K562 (cell line): ENCODE data around the gene SYNGR1. TPM values are rescaled to one million over a fixed set of nuclear protein-coding genes. Genes with fewer than 3 reads are reported as not detected.

Experiments used
- ATAC-seq: fragments of 200-7000 bp; cut with Tn5 transposase; 3 replicates; pipeline ENCODE4 v1.9.1; 2020; ENCODE audit warnings: moderate library complexity
- BruUV-seq: library from RNA; stranded (reverse); fragments of 400-500 nt; replicated peaks from 2 replicates; lab custom pipeline; 2021; lab: Mats Ljungman, UMichigan
- CTCF ChIA-PET: fragments of 300-600 bp; formaldehyde crosslinking; extraction: SDS; loops from one replicate; lab custom pipeline; 2021; ENCODE audit warnings: low intra/inter-chr PET ratio; lab: Yijun Ruan, JAX
- POLR2A ChIA-PET: fragments of 300-600, 350-650 bp; sonication (Branson Sonifier 250); formaldehyde crosslinking; extraction: SDS; loops from one replicate; lab custom pipeline; 2021; ENCODE audit warnings: antibody characterized with exemption, inconsistent platforms; lab: Yijun Ruan, JAX
- DNase-seq, 4 experiments: peaks; one replicate each; pipeline versions ENCODE4 v3.0.0 to v3.0.0-alpha.2; 2011 to 2018; ENCODE audit warnings: low spot score in 3 of 4, mixed read lengths in 3 of 4; ENCODE audit errors: extremely low read depth in 1 of 4
- FAIRE-seq: peaks from 2 replicates; lab custom pipeline; 2011; peaks lifted over from hg19 to GRCh38; lab: Jason Lieb, UNC
- H2AFZ ChIP-seq: 2 replicates; pipeline ENCODE4 v1.6.0; 2011; ENCODE audit warnings: low read depth, low read length, control low read depth, inconsistent platforms
- H3K27ac ChIP-seq: fragments of 200-600 bp; 3 replicates; pipeline ENCODE4 v1.8.0; 2011; ENCODE audit warnings: low read depth, mild to moderate bottlenecking, control low read depth, inconsistent platforms, low read length, moderate library complexity, mixed read lengths; ENCODE audit errors: extremely low read depth
- H3K27me3 ChIP-seq, 2 experiments: fragments of 300-600 bp in 1 of 2; 2 replicates in 1 of 2; 3 replicates in 1 of 2; pipeline versions ENCODE4 v1.6.0 to v1.8.0; 2011; ENCODE audit warnings: inconsistent platforms in 2 of 2, low read length in 2 of 2, mild to moderate bottlenecking in 1 of 2, mixed read lengths in 1 of 2, moderate library complexity in 1 of 2; ENCODE audit not compliant: control insufficient read depth in 2 of 2, insufficient read depth in 2 of 2
- H3K36me3 ChIP-seq: fragments of 300-600 bp; 3 replicates; pipeline ENCODE4 v1.8.0; 2011; ENCODE audit warnings: mild to moderate bottlenecking, low read length, inconsistent platforms; ENCODE audit not compliant: control insufficient read depth, insufficient read depth
- H3K4me1 ChIP-seq, 2 experiments: fragments of 200-600 bp in 1 of 2; replicated peaks in 1 of 2; 2 replicates in 1 of 2; 3 replicates in 1 of 2; pipeline versions ENCODE4 v1.5.1 to v1.8.0; 2011; ENCODE audit warnings: inconsistent platforms in 2 of 2, low read length in 2 of 2, mild to moderate bottlenecking in 1 of 2, mixed read lengths in 1 of 2, moderate library complexity in 1 of 2; ENCODE audit not compliant: control insufficient read depth in 2 of 2, insufficient read depth in 2 of 2
- H3K4me2 ChIP-seq: 2 replicates; pipeline ENCODE4 v1.6.1; 2011; ENCODE audit warnings: low read length, control low read depth, inconsistent platforms, mixed read lengths; ENCODE audit not compliant: insufficient read depth
- H3K4me3 ChIP-seq: fragments of 200-600 bp; sonication (generic), shearing (Covaris generic); 2 replicates; pipeline ENCODE4 v1.5.1; 2016; ENCODE audit warnings: control low read depth, inconsistent platforms
- H3K79me2 ChIP-seq: fragments of 200-600 bp; 3 replicates; pipeline ENCODE4 v1.8.0; 2011; ENCODE audit warnings: low read length, inconsistent platforms; ENCODE audit not compliant: control insufficient read depth, insufficient read depth
- H3K9ac ChIP-seq, 2 experiments: 2 replicates each; pipeline versions ENCODE4 v1.6.0 to v1.6.1; 2011; ENCODE audit warnings: low read depth in 2 of 2, low read length in 2 of 2, control low read depth in 1 of 2, inconsistent platforms in 1 of 2, mild to moderate bottlenecking in 1 of 2, mixed read lengths in 1 of 2; ENCODE audit not compliant: insufficient read depth in 1 of 2
- H3K9me1 ChIP-seq: one replicate; pipeline ENCODE4 v1.6.0; 2011; ENCODE audit warnings: inconsistent platforms, mild to moderate bottlenecking, low read length, moderate library complexity; ENCODE audit not compliant: control insufficient read depth, insufficient read depth
- H3K9me3 ChIP-seq: replicated peaks from 2 replicates; pipeline ENCODE4 v1.5.1; 2011; ENCODE audit warnings: low read depth, low read length, inconsistent platforms; ENCODE audit not compliant: control insufficient read depth, insufficient read depth
- H4K20me1 ChIP-seq: replicated peaks from 2 replicates; pipeline ENCODE4 v1.6.1; 2011; ENCODE audit warnings: low read length, inconsistent platforms, mixed read lengths; ENCODE audit not compliant: control insufficient read depth, insufficient read depth
- E2F6 ChIP-seq, 2 experiments: IDR thresholded peaks; 2 replicates each; pipeline ENCODE4 v1.6.1; 2011; ENCODE audit warnings: borderline replicate concordance in 1 of 2, control low read depth in 1 of 2, low read depth in 1 of 2, low read length in 1 of 2, mild to moderate bottlenecking in 1 of 2, mixed read lengths in 1 of 2, moderate library complexity in 1 of 2; ENCODE audit not compliant: insufficient read depth in 1 of 2, insufficient read length in 1 of 2, poor library complexity in 1 of 2, severe bottlenecking in 1 of 2; ENCODE audit errors: extremely low read depth in 1 of 2
- FOXK2 ChIP-seq, 2 experiments: fragments of 450-650 bp; IDR thresholded peaks in 1 of 2; conservative IDR thresholded peaks in 1 of 2; 2 replicates each; pipeline ENCODE4 v1.6.1; 2016; ENCODE audit warnings: low read depth in 2 of 2, mild to moderate bottlenecking in 1 of 2
- HOMEZ ChIP-seq: fragments of 250-450 bp; sonication (Bioruptor Pico); IDR thresholded peaks from 2 replicates; pipeline ENCODE4 v1.4.0; 2020; ENCODE audit warnings: mild to moderate bottlenecking, moderate library complexity
- LARP7 ChIP-seq: fragments of 450-650 bp; IDR thresholded peaks from 2 replicates; pipeline ENCODE4 v1.6.1; 2016
- SUPT5H ChIP-seq: fragments of 450-650 bp; IDR thresholded peaks from 2 replicates; pipeline ENCODE4 v1.6.1; 2016
- ZNF316 ChIP-seq: fragments of 450-650 bp; IDR thresholded peaks from 2 replicates; pipeline ENCODE4 v1.6.1; 2016
- WGBS: fragments of 100-300 bp; shearing (Covaris generic); methylation state at CpG from one replicate; pipeline ENCODE4 v1.1.6; 2016; ENCODE audit warnings: low coverage, mixed read lengths; ENCODE audit not compliant: insufficient coverage; ENCODE audit errors: missing lambda C conversion rate; 5-methylcytosine and 5-hydroxymethylcytosine counted together
- in situ Hi-C: fragments of 300-500 bp; cut with MboI; formaldehyde crosslinking; loops from 4 replicates; pipeline ENCODE4 v1.15.0; 2018; ENCODE audit warnings: inconsistent platforms, mixed read lengths
- intact Hi-C: fragments of 100-400 bp; cut with micrococcal nuclease; formaldehyde crosslinking; loops from 2 replicates; pipeline ENCODE4 v1.14.2; 2022
- polyA plus RNA-seq, 8 experiments: library from polyadenylated mRNA; depleted of rRNA in 4 of 8; stranded (reverse) in 5 of 8; unstranded in 3 of 8; fragments of >200 nt; fragmentation: Nextera tagmentation in 2 of 8; fragmentation: Illumina TruSeq in 1 of 8; extraction: Ambion mirVana in 2 of 8; extraction: Trizol in 1 of 8; gene quantifications; 2 replicates each; pipeline versions ENCODE4 v1.2.1 to v1.2.3, GENCODE V29; 2011 to 2014; ENCODE audit warnings: inconsistent platforms in 1 of 8, missing spikeins in 1 of 8
- total RNA-seq, 7 experiments: library from RNA; depleted of rRNA in 6 of 7; stranded (reverse); fragments of >200 nt in 6 of 7; fragmentation: Illumina TruSeq in 2 of 7; extraction: Trizol in 2 of 7; gene quantifications; 2 replicates each; pipeline versions ENCODE4 v1.2.1 to v1.2.3, GENCODE V29; 2011 to 2021; ENCODE audit warnings: low replicate concordance in 1 of 7

The SYNGR1 gene
- total and polyA plus RNA-seq, 9 of the 15 experiments (the other 6 are each of a cell fraction or from before 2014, with no cell fraction given), result 1.8 to 15.9 (median 5.5) TPM

GRCh38 chr22:39317084-39317774 lies 32.6 kb upstream of the SYNGR1 start (continued):
- no peak for TF ChIP-seq HOMEZ

GRCh38 chr22:39317775-39318506 lies 31.9 kb upstream of the SYNGR1 start:
- in situ Hi-C loops, result no loop called here
- Histone ChIP-seq H3K4me3 (peak overlapping the region; percentile 69), H3K27ac (peak overlapping the region; percentile 86)
- 0 out of 2 replicates have a peak, but pooled peaks have one; percentile 24 for TF ChIP-seq LARP7
- peak; percentile 78 for TF ChIP-seq ZNF316
- TF ChIP-seq FOXK2 (conservative IDR thresholded peaks at IDR 0.05 in 1 of 2, IDR thresholded peaks at IDR 0.05 in 1 of 2; ENCODE audit: low read depth in 2 of 2), result no peak
- TF ChIP-seq E2F6 (IDR thresholded peaks at IDR 0.05; ENCODE audit: borderline replicate concordance in 1 of 2, extremely low read depth in 1 of 2, insufficient read depth in 1 of 2, insufficient read length in 1 of 2, low read depth in 1 of 2, low read length in 1 of 2, poor library complexity in 1 of 2, severe bottlenecking in 1 of 2), result no peak
- TF ChIP-seq SUPT5H, result peak; percentile 19; the same call in 1 of the 2 replicates

More at GRCh38 chr22:39317775-39318506, 31.9 kb upstream of the SYNGR1 start:
- Histone ChIP-seq H4K20me1 (peaks cover 59% of the 10 kb centered on the region), H3K27me3 (no peaks in the 10 kb centered on the region), H3K4me1 (peaks cover 15 to 33% of the 10 kb centered on the region in 2 experiments; a peak in 4 of 5 replicates), H2AFZ (no peak overlapping the region), H3K79me2 (peaks cover 67% of the 10 kb centered on the region), H3K4me2 (peak overlapping the region; percentile 99), H3K36me3 (peaks cover 60% of the 10 kb centered on the region), H3K9me1 (peaks cover 1% of the 10 kb centered on the region), H3K9me3 (no peaks in the 10 kb centered on the region), H3K9ac (peak overlapping the region; percentile 96 to 100)
- ATAC-seq (no peak), DNase-seq (no peak), FAIRE-seq (no peak)
- ChIA-PET POLR2A (interaction anchor here (0.5 to 7.1 kb wide), 55 partner anchors 7 to 726 kb away, joined by 3 to 136 read pairs (median 5); partner anchors contain the start of genes ATF4, RPS19BP1 and SYNGR1), CTCF (interaction anchor here (1.4 kb wide), 1 partner anchor 148 kb away, joined by 7 read pairs; no protein-coding TSS in a partner anchor)
- no TSS peak for BruUV-seq
- intact Hi-C loops, result loop anchor here (2.0 kb wide), 1 partner anchor 203 kb away; the partner anchor contains the start of gene ATF4
- WGBS, result 2% methylated on average over 7 of the region's 9 CpGs
